Measurements from ENCODE around the gene FEZ2. TPM values are rescaled to one million over a fixed set of nuclear protein-coding genes. Genes with fewer than 3 reads are reported as not detected.

The FEZ2 gene
- total and polyA plus RNA-seq, 2 donors from 2014 or later, result 46.4 to 48.3 TPM

DNA sequence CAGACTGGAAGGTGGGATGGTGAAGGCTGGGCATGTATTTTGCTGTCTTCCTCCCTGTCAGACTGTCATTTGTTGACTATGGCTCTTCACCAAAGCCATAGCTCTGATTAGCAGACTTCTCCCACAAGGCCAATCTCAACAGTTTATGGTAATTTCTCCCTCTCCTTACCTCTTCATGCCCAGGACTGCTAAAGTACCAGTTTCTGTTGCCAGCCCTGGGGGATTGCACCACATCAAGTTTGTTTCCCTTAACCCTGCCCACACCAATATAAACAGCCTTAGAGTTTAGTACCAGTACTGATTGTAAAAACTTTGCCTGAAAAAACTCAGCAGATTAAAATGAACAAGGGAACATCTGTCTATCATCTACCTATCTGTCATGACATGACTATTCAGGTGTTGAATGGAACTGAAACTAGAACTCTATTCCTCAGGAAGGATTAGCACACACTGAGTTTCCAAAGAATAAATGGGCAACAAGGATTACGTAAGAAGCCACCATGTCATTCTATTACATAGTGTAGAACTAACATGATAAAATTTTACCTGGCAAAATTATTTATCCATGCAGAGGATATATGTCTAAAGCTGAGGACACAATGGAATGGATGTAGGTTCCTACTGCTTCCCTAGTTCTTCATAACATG lies 13.7 kb downstream of the FEZ2 start:
- no peaks in the 10 kb centered on the region for H3K27me3 ChIP-seq (ENCODE audit: control insufficient read depth, insufficient read depth, low read length)
- FAIRE-seq (no peak), DNase-seq (no peak)
- no peak overlapping the region for H3K27ac ChIP-seq (ENCODE audit: low read depth in 2 of 2, low read length in 2 of 2)
- TF ChIP-seq CTCF (IDR thresholded peaks at IDR 0.05; ENCODE audit: borderline replicate concordance, extremely low read depth, insufficient read depth), result no peak
- H3K4me1 ChIP-seq (ENCODE audit: control insufficient read depth in 2 of 3, insufficient read depth in 2 of 3, low read depth in 1 of 3, low read length in 3 of 3), result no peaks in the 10 kb centered on the region
- no peaks in the 10 kb centered on the region for H3K9me3 ChIP-seq (ENCODE audit: control insufficient read depth in 2 of 3, insufficient read depth in 1 of 3, low read length in 3 of 3)
- intact Hi-C loops (cut with DNase I), result no loop called here
- H3K4me3 ChIP-seq (ENCODE audit: low read length in 3 of 3), result no peak overlapping the region
- peaks cover 2 to 17% (median 16%) of the 10 kb centered on the region in 3 donors for H3K36me3 ChIP-seq (ENCODE audit: control insufficient read depth in 2 of 3, insufficient read depth in 3 of 3, low read length in 3 of 3)
- H3K9ac ChIP-seq (ENCODE audit: low read length in 3 of 3), result no peak overlapping the region

DNA sequence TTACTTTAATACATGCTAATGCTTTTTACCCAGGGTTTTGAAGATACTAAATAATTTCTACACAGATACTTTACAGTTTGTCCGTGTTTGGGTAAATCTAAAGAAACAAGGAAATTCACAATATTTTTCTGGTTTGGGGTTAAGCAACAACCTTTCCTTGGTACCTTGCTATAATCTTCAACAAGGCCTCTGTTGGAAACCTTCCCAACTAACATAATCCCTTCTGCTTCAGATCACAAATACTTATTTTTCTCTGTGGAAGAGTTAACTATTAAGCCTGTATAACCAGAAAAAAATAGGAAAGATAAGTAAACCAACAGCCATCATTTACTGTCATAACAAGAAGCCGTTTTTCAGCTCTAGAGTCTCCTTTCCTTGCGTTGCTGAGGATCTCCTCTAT lies 15.0 kb downstream of the FEZ2 start:
- intact Hi-C loops (cut with DNase I), result no loop called here
- Histone ChIP-seq H3K27me3 (ENCODE audit: control insufficient read depth, insufficient read depth, low read length) (no peaks in the 10 kb centered on the region), H3K9ac (ENCODE audit: low read length in 3 of 3) (no peak overlapping the region), H3K4me3 (ENCODE audit: low read length in 3 of 3) (no peak overlapping the region), H3K36me3 (ENCODE audit: control insufficient read depth in 2 of 3, insufficient read depth in 3 of 3, low read length in 3 of 3) (peaks cover 6 to 26% (median 21%) of the 10 kb centered on the region in 3 donors), H3K9me3 (ENCODE audit: control insufficient read depth in 2 of 3, insufficient read depth in 1 of 3, low read length in 3 of 3) (no peaks in the 10 kb centered on the region), H3K27ac (ENCODE audit: low read depth in 2 of 2, low read length in 2 of 2) (no peak overlapping the region), H3K4me1 (ENCODE audit: control insufficient read depth in 2 of 3, insufficient read depth in 2 of 3, low read depth in 1 of 3, low read length in 3 of 3) (no peaks in the 10 kb centered on the region)
- no peak for TF ChIP-seq CTCF (IDR thresholded peaks at IDR 0.05; ENCODE audit: borderline replicate concordance, extremely low read depth, insufficient read depth)
- FAIRE-seq (no peak), DNase-seq (no peak)

- Histone ChIP-seq H3K36me3 (ENCODE audit: control insufficient read depth in 2 of 3, insufficient read depth in 3 of 3, low read length in 3 of 3) (peaks cover 8 to 30% (median 23%) of the 10 kb centered on the region in 3 donors), H3K27me3 (ENCODE audit: control insufficient read depth, insufficient read depth, low read length) (no peaks in the 10 kb centered on the region), H3K27ac (ENCODE audit: low read depth in 2 of 2, low read length in 2 of 2) (no peak overlapping the region), H3K4me3 (ENCODE audit: low read length in 3 of 3) (no peak overlapping the region), H3K9me3 (ENCODE audit: control insufficient read depth in 2 of 3, insufficient read depth in 1 of 3, low read length in 3 of 3) (no peaks in the 10 kb centered on the region), H3K9ac (ENCODE audit: low read length in 3 of 3) (no peak overlapping the region), H3K4me1 (ENCODE audit: control insufficient read depth in 2 of 3, insufficient read depth in 2 of 3, low read depth in 1 of 3, low read length in 3 of 3) (no peaks in the 10 kb centered on the region)
- DNase-seq (no peak), FAIRE-seq (no peak)
- TF ChIP-seq CTCF (IDR thresholded peaks at IDR 0.05; ENCODE audit: borderline replicate concordance, extremely low read depth, insufficient read depth), result no peak
- intact Hi-C loops (cut with DNase I), result no loop called here
Measured at GRCh38 chr2:36582538-36582937, 15.4 kb downstream of the FEZ2 start.

DNA sequence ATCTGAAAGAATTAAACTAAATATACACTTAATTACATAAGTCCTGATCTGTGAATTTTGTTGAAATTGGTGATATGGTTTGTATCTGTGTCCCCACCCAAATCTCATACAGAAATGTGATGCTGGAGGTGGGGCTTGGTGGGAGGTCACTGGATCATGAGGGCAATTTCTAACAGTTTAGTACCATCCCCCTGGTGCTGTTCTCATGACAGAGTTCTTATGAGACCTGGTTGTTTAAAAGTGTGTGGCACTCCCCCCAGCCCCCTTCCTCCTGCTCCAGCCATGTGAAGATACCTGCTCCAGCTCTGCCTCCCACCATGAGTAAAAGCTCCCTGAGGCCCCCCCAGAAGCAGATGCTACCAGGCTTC lies 18.7 kb downstream of the FEZ2 start:
- Histone ChIP-seq H3K27ac (ENCODE audit: low read depth in 2 of 2, low read length in 2 of 2) (no peak overlapping the region), H3K4me3 (ENCODE audit: low read length in 3 of 3) (no peak overlapping the region), H3K36me3 (ENCODE audit: control insufficient read depth in 2 of 3, insufficient read depth in 3 of 3, low read length in 3 of 3) (peaks cover 8 to 26% (median 23%) of the 10 kb centered on the region in 3 donors), H3K27me3 (ENCODE audit: control insufficient read depth, insufficient read depth, low read length) (no peaks in the 10 kb centered on the region), H3K9ac (ENCODE audit: low read length in 3 of 3) (no peak overlapping the region), H3K9me3 (ENCODE audit: control insufficient read depth in 2 of 3, insufficient read depth in 1 of 3, low read length in 3 of 3) (no peaks in the 10 kb centered on the region), H3K4me1 (ENCODE audit: control insufficient read depth in 2 of 3, insufficient read depth in 2 of 3, low read depth in 1 of 3, low read length in 3 of 3) (no peaks in the 10 kb centered on the region)
- FAIRE-seq (no peak), DNase-seq (no peak)
- no peak for TF ChIP-seq CTCF (IDR thresholded peaks at IDR 0.05; ENCODE audit: borderline replicate concordance, extremely low read depth, insufficient read depth)
- intact Hi-C loops (cut with DNase I), result no loop called here
